GM18873 (cell line): ENCODE results near the gene ZBP1.

Experiments used
- ATAC-seq: cut with Tn5 transposase; IDR thresholded peaks from one replicate; pipeline ENCODE4 v1.9.1; 2021; ENCODE audit warnings: mild to moderate bottlenecking, moderate library complexity, moderate number of reproducible peaks; ENCODE audit not compliant: unreplicated experiment, low FRiP score

Gene ZBP1

DNA sequence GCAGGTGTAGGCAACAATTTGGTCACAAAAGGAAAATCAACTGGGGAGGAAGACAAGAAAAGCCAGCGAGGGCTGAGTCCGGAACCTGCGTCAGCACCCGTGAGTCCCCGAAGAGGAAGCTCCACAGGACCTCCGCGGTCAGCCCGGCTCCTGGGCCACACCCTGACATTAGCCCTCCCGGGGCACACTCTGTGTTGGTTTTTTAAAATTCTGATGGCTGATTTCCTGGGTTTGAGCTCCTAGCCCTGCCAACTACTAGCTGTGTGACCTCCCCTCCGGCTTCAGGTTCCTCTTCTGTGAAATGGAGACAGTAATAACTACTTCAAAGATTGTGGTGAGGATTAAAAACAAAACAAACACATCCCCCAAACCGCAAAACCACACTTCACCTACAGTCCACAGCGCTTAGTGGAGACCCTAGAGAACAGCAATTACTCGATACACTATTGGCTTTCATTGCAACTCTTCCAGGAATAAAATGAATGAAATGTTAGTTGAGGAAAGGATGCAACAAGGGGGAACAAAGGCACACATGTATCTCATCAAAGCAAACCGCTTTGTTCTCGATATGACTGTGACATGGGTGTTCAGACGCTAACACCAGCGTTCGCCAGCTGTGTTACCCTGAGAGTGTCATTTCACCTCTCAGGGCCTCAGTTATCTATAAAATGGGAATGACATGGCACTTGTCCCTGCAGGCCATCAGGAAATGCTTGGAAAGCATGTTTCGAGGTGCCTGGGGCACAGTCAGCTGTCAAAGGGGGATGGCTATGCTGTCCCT, 985 bp downstream of the ZBP1 start:
- peak; percentile 54 for ATAC-seq

DNA sequence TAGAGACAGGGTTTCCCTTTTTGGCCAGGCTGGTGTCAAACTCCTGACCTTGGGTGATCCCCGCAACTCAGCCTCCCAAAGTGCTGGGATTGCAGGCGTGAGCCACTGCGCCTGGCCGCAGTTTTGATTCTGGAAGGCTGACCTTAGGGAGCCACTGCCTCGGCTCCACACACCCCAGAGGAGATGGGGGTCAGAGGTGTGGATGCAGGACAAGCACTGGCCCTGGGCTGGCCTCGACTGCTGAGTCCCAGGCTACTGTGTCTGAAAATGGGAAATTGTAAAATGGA, 1.5 kb downstream of the ZBP1 start:
- ATAC-seq, result no peak

DNA sequence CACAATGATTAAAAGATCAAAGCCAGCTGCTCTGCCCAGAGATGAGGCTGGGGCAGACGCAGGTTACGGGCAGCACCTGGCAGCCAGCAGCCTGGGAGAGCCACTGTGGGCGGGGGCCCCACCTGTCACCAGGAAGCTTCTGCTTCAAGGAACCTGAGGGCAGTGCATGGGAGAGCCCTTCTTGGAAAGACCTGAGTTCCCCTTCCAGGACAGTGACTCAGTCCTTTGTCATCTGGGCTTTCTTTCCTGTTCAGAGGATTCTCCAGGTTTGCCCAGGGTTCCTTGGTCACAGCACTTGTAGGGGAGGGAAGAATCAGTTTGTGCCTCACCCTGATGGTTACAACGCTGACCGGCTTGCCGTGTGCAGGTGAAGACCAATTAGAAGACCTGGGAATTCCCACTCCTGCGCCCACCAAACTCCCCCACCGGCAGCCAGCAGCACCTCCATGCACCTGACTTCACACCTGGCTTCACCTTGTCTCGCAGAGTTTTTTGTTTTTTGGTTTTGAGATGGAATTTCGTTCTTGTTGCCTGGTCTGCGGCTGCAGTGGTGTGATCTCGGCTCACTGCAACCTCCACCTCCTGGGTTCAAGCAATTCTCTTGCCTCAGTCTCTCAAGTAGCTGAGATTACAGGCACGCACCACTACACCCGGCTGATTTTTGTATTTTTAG, 2.0 kb downstream of the ZBP1 start:
- ATAC-seq, result no peak

- no peak for ATAC-seq
Observed at GRCh38 chr20:57617079-57617795, 3.0 kb downstream of the ZBP1 start.

DNA sequence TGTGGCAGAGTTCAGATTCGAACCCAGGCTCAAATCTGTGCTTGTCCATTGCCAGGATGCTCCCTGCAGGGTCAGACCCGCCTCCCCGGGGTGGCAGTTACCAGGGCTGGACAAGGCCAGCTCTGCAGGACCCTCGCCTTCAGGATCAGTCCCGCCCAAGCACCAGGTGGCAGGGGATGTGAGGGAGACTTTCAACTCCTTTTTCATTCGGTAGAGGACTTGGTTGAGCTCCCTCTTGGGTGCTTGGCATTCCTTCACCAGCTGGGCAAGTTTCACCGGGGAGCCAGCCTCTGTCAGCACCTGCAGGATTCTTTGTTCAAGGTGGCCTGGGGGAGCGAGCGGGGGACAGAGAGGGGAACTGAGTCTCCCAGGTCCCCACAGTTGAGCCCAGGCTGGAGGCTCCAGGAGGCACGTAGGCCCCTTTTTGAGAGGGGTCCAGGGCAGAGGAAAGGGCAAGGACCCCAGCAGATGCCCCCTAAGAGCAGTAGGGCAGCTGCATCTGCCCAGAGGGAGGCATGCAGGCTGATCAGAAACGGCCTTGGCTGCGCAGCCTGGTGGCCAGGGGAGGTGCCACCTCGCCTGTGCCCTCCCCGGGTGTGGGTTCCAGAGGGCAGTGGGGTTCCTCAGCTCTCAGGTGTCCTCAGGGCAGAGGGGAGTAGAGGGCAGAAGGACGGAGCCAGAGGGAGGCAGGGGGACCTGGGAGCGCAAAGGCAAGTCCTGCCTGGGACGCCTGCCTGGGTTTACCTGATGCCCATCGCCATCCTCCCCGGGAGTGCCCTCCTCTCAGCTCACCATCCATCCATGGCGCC, 3.9 kb downstream of the ZBP1 start:
- ATAC-seq, result no peak

DNA sequence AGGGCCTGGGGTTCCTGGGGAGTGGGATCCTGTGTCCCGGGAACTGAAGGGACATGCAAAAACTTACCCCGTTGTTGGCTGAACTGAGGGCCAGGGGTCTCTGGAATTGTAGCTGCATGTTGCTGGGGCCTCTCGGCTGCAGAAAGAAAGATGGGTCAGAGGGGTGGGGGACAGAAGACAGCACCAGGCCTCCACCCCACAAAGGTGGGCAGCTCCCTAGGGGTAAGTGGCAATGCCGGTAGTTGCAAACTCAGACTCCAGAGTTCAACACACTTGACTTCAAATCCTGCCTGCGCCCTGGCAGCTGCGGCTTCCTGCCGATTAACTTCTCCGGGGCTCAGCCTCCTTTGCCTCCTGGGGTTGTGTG, 4.8 kb downstream of the ZBP1 start:
- ATAC-seq, result no peak

DNA sequence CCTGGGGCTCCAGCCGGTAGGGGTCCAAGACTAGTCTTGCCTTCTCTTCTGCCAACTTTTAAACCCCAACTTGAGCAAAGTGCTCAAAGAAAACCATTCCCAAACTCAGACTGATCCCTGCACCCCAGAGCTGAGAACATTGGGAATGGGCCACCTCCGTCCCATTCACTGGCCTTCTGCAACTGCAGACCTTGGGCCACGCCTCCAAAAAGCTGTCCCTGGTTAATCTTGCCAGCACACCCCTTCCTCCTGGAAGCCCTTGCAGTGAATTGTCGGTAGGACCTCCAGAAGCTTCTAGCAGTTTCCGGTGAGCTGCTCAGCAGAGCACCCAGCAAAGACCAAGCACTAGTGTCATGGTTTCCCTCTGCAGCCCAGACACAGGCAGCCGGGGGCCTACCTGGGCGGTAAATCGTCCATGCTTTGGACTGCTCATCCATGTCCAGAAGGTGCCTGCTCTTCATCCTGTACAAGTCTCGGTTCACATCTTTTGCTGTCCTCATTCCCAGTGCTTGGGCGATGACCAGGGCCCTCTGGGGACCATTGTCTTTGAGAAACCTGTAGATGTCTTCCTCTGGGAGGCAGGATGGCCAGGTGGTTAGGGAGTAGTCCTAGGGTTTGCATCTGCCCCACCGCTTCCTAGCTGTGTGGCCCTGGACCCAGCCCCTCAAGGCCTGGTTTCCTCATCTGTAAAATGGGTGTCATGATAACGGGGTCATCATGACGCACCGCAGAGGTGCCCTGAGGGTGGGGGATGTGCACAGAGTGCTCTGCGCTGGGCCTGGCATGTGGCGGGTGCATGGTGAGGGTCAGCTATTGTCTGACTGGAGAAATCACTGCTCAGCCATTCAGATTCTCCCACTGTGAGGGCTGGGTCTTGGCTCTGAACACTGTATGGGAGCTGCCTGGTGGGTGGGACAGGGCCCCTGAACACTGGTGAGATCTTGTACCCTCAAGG, 5.5 kb downstream of the ZBP1 start:
- ATAC-seq, result no peak

GRCh38 chr20:57613481-57613921, 6.7 kb downstream of the ZBP1 start:
- no peak for ATAC-seq

DNA sequence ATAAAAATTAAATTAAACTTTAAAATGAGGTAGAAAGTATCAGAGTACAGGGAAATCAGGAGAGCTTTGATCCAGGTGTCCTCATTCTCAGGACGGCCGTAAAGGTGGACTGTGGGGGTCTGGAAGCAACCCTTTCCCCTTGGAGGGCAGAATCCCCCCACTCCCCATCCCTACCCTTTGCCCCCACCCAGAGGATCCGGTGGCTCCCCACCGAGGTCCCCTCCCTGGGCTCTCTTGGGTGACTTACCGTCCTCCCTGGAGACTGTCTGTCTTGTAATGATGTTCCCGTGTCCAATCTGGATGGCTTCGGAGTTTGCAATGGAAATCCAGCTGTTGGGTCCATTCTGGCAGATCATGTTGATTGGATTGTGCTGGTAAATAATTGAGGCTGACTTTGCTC, 7.3 kb downstream of the ZBP1 start:
- no peak for ATAC-seq

DNA sequence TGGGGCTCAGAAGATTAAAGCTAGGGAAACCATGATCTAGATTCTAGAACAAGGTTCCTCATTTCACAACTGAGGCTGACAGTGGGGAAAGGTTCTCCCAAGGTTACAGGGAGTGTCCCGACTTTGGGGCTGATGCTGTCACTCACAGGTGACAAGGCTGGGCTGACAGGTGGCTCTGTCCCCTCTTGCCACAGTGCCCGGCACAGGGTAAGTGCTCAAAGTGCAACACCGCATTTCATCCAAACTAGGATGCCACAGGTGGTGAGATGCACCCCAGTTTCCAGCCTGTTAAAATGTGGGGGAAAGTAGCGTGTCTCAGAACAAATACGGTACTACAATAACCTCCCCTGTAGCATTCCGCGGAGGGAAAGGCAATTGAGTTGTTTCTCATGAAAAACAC, 7.8 kb downstream of the ZBP1 start:
- ATAC-seq, result no peak

GRCh38 chr20:57611586-57612311, 8.5 kb downstream of the ZBP1 start:
- no peak for ATAC-seq

GRCh38 chr20:57610261-57610952, 9.8 kb downstream of the ZBP1 start:
- ATAC-seq, result no peak

DNA sequence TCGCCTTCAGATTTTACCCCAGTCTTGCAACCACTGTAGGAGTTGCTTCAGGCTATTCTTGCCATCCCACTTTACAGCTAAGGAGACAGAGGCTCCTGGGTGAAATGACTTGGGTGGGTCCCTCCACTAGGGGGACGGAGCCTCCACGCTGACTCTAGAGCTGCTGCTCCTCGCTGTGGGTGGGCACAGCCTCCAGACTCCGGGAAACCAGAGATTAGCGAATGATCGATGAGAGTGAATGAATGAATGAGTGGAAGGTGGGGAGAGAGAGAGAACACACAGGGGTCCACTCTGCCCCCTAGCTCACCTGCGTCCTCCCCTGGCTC, 10.4 kb downstream of the ZBP1 start:
- no peak for ATAC-seq

- no peak for ATAC-seq
Observed at GRCh38 chr20:57609086-57609841, 11.0 kb downstream of the ZBP1 start.

DNA sequence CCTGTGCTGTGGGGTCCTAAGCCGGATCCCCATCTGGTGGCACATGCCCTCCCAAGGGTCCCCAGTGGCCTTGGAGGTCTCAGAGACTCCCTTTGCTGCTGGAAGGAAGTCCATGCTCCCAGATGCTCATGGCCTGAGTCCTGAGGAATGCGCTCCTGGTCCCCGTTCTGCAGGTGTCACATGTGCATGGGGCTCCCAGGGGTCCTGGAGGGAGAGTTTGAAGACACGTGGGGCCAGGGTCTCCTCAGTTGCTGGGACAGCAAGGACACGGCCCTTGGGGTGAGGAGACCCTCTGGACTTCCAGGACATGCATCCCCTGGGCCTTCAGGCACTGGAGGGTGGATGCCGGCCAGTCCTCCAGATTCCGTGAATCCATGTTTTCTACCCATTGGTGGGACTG, 11.7 kb downstream of the ZBP1 start:
- ATAC-seq, result no peak

DNA sequence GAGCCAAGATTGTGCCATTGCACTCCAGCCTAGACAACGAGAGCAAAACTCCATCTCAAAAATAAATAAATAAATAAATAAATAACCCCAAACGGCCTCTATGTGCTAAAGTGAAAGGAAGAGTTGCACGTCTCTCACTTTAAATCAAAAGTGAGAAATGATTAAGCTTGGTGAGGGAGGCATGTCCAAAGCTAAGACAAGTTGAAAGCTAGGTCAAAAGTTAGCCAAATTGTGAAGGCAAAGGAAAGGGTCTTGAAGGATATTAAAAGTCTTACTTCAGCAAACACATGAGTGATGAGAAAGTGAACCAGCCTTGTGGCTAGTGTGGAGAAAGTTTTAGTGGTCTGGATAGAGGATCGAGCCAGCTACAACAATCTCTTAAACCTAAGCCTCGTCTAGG, 14.3 kb downstream of the ZBP1 start:
- ATAC-seq, result no peak

- no peak for ATAC-seq
Observed at GRCh38 chr20:57605045-57605444, 15.2 kb downstream of the ZBP1 start.

DNA sequence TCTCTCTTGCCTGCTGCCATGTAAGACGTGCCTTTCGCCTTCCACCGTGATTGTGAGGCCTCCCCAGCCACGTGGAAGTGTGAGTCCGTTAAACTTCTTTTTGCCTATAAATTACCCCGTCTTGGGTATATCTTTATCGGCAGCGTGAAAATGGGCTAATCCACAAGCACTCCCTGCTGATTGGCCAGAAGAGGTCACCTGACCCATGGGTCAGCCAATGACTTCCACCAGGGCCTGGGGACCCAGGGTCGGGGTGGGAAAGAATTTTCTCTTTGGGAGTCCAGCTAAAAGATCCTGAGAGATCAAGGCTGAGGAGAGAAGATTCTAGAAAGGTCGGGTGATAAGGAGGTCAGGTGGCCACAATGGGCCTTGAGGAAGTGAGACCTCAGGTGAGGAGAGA, 17.1 kb downstream of the ZBP1 start:
- ATAC-seq, result no peak
